K562 (cell line): ENCODE data around the gene CDCP1. TPM values are rescaled to one million over a fixed set of nuclear protein-coding genes. Genes with fewer than 3 reads are reported as not detected.

Experiments used
- BRCA1 ChIP-seq, 2 experiments: fragments of 450-650 bp in 1 of 2; sonication (generic) in 1 of 2; formaldehyde crosslinking in 1 of 2; IDR thresholded peaks; 2 replicates each; pipeline versions ENCODE4 v1.5.0 to v1.6.1; 2017 to 2020; ENCODE audit warnings: mild to moderate bottlenecking in 1 of 2, missing genetic modification reagents in 1 of 2
- CAMTA2 ChIP-seq: fragments of 250-450 bp; sonication (Bioruptor Pico); conservative IDR thresholded peaks from 2 replicates; pipeline ENCODE4 v1.5.1; 2022
- DMBX1 ChIP-seq: fragments of 250-450 bp; sonication (Bioruptor Pico); IDR thresholded peaks from 2 replicates; pipeline ENCODE4 v1.8.0; 2022; ENCODE audit warnings: inconsistent platforms, mild to moderate bottlenecking, moderate library complexity, borderline replicate concordance
- FOXA1 ChIP-seq: fragments of 450-650 bp; IDR thresholded peaks from 2 replicates; pipeline ENCODE4 v1.6.1; 2016; ENCODE audit warnings: mild to moderate bottlenecking, borderline replicate concordance
- MCM7 ChIP-seq, 2 experiments: fragments of 450-650 bp; IDR thresholded peaks; 2 replicates each; pipeline ENCODE4 v1.6.1; 2016 to 2018
- NCOA6 ChIP-seq: fragments of 450-650 bp; IDR thresholded peaks from 2 replicates; pipeline ENCODE4 v1.6.1; 2017; ENCODE audit warnings: mild to moderate bottlenecking
- NR2C1 ChIP-seq, 2 experiments: fragments of 450-650 bp; IDR thresholded peaks; 2 replicates each; pipeline ENCODE4 v1.6.1; 2017; ENCODE audit warnings: mild to moderate bottlenecking in 2 of 2, antibody characterized with exemption in 1 of 2, inconsistent platforms in 1 of 2, missing compliant biosample characterization in 1 of 2, missing genetic modification characterization in 1 of 2
- XRCC4 ChIP-seq: IDR thresholded peaks from one replicate; pipeline ENCODE4 v1.6.1; 2011; ENCODE audit not compliant: insufficient read depth, insufficient read length; ENCODE audit errors: extremely low read depth
- polyA plus RNA-seq, 8 experiments: library from polyadenylated mRNA; depleted of rRNA in 4 of 8; stranded (reverse) in 5 of 8; unstranded in 3 of 8; fragments of >200 nt; fragmentation: Nextera tagmentation in 2 of 8; fragmentation: Illumina TruSeq in 1 of 8; extraction: Ambion mirVana in 2 of 8; extraction: Trizol in 1 of 8; gene quantifications; 2 replicates each; pipeline versions ENCODE4 v1.2.1 to v1.2.3, GENCODE V29; 2011 to 2014; ENCODE audit warnings: inconsistent platforms in 1 of 8, missing spikeins in 1 of 8
- total RNA-seq, 7 experiments: library from RNA; depleted of rRNA in 6 of 7; stranded (reverse); fragments of >200 nt in 6 of 7; fragmentation: Illumina TruSeq in 2 of 7; extraction: Trizol in 2 of 7; gene quantifications; 2 replicates each; pipeline versions ENCODE4 v1.2.1 to v1.2.3, GENCODE V29; 2011 to 2021; ENCODE audit warnings: low replicate concordance in 1 of 7
- TF ChIP-seq, protein P1 (sequence below): fragments of 250-450 bp; sonication (Bioruptor Pico); IDR thresholded peaks from 2 replicates; pipeline ENCODE4 v1.4.0; 2020; ENCODE audit warnings: mild to moderate bottlenecking
- TF ChIP-seq, protein P2 (sequence below): fragments of 250-450 bp; sonication (Bioruptor Pico); IDR thresholded peaks from 2 replicates; pipeline ENCODE4 v1.8.0; 2021; ENCODE audit warnings: moderate library complexity, mild to moderate bottlenecking, inconsistent platforms
- TF ChIP-seq, protein P3 (sequence below): sonication (generic); formaldehyde crosslinking; IDR thresholded peaks from 2 replicates; pipeline ENCODE4 v1.8.0; 2023; ENCODE audit warnings: missing genetic modification reagents, mild to moderate bottlenecking, borderline replicate concordance
- TF ChIP-seq, protein P4 (sequence below): fragments of 450-650 bp; formaldehyde crosslinking; IDR thresholded peaks from 2 replicates; pipeline ENCODE4 v1.4.0; 2020; ENCODE audit warnings: mild to moderate bottlenecking, moderate library complexity
- TF ChIP-seq, protein P5 (sequence below), 3 experiments: fragments of 200-800 bp in 1 of 3; sonication (Bioruptor generic) in 1 of 3; sonication (generic) in 1 of 3; formaldehyde crosslinking in 1 of 3; IDR thresholded peaks; 2 replicates each; pipeline versions ENCODE4 v1.6.1 to v1.8.0; 2016 to 2022; ENCODE audit warnings: mild to moderate bottlenecking in 2 of 3, missing compliant biosample characterization in 2 of 3, missing genetic modification characterization in 2 of 3, missing genetic modification reagents in 1 of 3

Gene CDCP1
- total and polyA plus RNA-seq, 9 of the 15 experiments (the other 6 are each of a cell fraction or from before 2014, with no cell fraction given), result 3.9 to 16.4 (median 5.2) TPM

DNA sequence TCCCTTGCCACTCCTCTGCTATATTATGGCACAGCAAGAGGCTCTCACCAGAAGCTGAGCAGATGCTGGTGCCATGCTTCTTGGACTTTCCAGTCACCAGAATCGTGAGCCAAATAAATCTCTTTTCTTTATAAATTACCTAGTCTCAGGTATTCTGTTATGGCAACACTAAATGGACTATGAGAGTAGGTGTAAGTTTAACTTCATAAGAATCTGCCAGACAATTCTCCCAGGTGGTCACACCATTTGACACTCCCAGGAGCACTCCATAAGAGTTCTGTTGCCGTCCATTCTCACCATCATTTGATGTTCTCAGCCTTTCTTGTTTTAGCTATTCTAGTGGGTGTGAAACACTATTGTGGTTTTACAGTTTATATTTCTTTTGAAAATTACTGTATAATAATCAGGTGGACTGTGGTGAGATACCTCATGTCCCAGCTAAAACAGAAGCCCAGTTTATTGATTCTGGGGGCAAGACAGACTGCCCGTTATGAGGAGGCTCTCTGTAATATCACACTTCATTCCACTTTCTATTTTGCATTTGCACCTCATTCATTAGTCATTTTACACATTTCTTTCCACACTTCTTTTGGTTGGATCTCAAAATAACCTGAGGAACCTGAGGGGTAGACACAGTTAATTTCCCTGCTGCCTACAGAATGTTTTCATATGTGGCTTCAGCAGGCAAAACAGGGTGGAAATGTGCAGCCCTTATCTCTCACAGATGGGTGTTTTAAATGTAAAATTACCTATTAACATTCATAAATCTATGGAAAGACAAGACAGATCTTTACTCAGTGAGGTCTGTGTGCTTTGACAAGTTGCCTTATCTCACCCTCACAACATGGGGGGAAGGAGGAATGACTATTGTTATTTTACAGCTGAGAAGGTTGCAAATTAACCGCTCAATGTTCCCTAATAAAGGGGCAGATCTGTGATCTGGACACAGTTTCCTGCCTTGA, 42.1 kb downstream of the CDCP1 start (continued):
- TF ChIP-seq MCM7 (IDR thresholded peaks at IDR 0.05) (no peak), BRCA1 (IDR thresholded peaks at IDR 0.05) (no peak), BRCA1 (CRISPR knock-in tag; IDR thresholded peaks at IDR 0.05) (no peak), NCOA6 (peak; percentile 45; the same call in 1 of the 2 replicates), CAMTA2 (no peak), FOXA1 (peak; percentile 77; the same call in 1 of the 2 replicates), DMBX1 (CRISPR knock-in tag) (peak; percentile 89), NR2C1 (IDR thresholded peaks at IDR 0.05) (no peak), NR2C1 (tag; IDR thresholded peaks at IDR 0.05) (peak; percentile 53; the same call in 1 of the 2 replicates), XRCC4 (no peak)
- TF ChIP-seq, protein P1, sequence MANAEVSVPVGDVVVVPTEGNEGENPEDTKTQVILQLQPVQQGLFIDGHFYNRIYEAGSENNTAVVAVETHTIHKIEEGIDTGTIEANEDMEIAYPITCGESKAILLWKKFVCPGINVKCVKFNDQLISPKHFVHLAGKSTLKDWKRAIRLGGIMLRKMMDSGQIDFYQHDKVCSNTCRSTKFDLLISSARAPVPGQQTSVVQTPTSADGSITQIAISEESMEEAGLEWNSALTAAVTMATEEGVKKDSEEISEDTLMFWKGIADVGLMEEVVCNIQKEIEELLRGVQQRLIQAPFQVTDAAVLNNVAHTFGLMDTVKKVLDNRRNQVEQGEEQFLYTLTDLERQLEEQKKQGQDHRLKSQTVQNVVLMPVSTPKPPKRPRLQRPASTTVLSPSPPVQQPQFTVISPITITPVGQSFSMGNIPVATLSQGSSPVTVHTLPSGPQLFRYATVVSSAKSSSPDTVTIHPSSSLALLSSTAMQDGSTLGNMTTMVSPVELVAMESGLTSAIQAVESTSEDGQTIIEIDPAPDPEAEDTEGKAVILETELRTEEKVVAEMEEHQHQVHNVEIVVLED (CRISPR knock-in tag), result no peak
- TF ChIP-seq, protein P2, sequence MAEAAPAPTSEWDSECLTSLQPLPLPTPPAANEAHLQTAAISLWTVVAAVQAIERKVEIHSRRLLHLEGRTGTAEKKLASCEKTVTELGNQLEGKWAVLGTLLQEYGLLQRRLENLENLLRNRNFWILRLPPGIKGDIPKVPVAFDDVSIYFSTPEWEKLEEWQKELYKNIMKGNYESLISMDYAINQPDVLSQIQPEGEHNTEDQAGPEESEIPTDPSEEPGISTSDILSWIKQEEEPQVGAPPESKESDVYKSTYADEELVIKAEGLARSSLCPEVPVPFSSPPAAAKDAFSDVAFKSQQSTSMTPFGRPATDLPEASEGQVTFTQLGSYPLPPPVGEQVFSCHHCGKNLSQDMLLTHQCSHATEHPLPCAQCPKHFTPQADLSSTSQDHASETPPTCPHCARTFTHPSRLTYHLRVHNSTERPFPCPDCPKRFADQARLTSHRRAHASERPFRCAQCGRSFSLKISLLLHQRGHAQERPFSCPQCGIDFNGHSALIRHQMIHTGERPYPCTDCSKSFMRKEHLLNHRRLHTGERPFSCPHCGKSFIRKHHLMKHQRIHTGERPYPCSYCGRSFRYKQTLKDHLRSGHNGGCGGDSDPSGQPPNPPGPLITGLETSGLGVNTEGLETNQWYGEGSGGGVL (CRISPR knock-in tag), result no peak
- TF ChIP-seq, protein P3, sequence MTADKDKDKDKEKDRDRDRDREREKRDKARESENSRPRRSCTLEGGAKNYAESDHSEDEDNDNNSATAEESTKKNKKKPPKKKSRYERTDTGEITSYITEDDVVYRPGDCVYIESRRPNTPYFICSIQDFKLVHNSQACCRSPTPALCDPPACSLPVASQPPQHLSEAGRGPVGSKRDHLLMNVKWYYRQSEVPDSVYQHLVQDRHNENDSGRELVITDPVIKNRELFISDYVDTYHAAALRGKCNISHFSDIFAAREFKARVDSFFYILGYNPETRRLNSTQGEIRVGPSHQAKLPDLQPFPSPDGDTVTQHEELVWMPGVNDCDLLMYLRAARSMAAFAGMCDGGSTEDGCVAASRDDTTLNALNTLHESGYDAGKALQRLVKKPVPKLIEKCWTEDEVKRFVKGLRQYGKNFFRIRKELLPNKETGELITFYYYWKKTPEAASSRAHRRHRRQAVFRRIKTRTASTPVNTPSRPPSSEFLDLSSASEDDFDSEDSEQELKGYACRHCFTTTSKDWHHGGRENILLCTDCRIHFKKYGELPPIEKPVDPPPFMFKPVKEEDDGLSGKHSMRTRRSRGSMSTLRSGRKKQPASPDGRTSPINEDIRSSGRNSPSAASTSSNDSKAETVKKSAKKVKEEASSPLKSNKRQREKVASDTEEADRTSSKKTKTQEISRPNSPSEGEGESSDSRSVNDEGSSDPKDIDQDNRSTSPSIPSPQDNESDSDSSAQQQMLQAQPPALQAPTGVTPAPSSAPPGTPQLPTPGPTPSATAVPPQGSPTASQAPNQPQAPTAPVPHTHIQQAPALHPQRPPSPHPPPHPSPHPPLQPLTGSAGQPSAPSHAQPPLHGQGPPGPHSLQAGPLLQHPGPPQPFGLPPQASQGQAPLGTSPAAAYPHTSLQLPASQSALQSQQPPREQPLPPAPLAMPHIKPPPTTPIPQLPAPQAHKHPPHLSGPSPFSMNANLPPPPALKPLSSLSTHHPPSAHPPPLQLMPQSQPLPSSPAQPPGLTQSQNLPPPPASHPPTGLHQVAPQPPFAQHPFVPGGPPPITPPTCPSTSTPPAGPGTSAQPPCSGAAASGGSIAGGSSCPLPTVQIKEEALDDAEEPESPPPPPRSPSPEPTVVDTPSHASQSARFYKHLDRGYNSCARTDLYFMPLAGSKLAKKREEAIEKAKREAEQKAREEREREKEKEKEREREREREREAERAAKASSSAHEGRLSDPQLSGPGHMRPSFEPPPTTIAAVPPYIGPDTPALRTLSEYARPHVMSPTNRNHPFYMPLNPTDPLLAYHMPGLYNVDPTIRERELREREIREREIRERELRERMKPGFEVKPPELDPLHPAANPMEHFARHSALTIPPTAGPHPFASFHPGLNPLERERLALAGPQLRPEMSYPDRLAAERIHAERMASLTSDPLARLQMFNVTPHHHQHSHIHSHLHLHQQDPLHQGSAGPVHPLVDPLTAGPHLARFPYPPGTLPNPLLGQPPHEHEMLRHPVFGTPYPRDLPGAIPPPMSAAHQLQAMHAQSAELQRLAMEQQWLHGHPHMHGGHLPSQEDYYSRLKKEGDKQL, result no peak
- TF ChIP-seq, protein P4, sequence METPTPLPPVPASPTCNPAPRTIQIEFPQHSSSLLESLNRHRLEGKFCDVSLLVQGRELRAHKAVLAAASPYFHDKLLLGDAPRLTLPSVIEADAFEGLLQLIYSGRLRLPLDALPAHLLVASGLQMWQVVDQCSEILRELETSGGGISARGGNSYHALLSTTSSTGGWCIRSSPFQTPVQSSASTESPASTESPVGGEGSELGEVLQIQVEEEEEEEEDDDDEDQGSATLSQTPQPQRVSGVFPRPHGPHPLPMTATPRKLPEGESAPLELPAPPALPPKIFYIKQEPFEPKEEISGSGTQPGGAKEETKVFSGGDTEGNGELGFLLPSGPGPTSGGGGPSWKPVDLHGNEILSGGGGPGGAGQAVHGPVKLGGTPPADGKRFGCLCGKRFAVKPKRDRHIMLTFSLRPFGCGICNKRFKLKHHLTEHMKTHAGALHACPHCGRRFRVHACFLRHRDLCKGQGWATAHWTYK (CRISPR knock-in tag), result 0 out of 2 replicates have a peak, but pooled peaks have one; percentile 53
- TF ChIP-seq, protein P5, sequence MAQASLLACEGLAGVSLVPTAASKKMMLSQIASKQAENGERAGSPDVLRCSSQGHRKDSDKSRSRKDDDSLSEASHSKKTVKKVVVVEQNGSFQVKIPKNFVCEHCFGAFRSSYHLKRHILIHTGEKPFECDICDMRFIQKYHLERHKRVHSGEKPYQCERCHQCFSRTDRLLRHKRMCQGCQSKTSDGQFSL (CRISPR knock-in tag; IDR thresholded peaks at IDR 0.05), result peak; percentile 95
- TF ChIP-seq, protein P5 (tag; IDR thresholded peaks at IDR 0.05), result peak; percentile 22 to 78; a peak in 2 of 4 replicates
